Measurements from ENCODE around the gene LDHD.

Gene LDHD

GRCh38 chr16:75063549-75064088 lies 53.0 kb downstream of the LDHD start:
- Histone ChIP-seq H3K9me3 (ENCODE audit: low read length) (no peaks in the 10 kb centered on the region), H3K27ac (ENCODE audit: low read depth, low read length) (peak overlapping the region; percentile 80), H3K4me3 (ENCODE audit: low read depth in 1 of 2, low read length in 2 of 2) (no peak overlapping the region), H3K36me3 (ENCODE audit: insufficient read depth, low read length) (no peaks in the 10 kb centered on the region), H3K27me3 (ENCODE audit: control insufficient read depth in 1 of 2, insufficient read depth in 2 of 2, low read length in 2 of 2) (no peaks in the 10 kb centered on the region), H3K9ac (ENCODE audit: low read length) (no peak overlapping the region), H3K4me1 (ENCODE audit: insufficient read depth, low read length) (peaks cover 58% of the 10 kb centered on the region)

DNA sequence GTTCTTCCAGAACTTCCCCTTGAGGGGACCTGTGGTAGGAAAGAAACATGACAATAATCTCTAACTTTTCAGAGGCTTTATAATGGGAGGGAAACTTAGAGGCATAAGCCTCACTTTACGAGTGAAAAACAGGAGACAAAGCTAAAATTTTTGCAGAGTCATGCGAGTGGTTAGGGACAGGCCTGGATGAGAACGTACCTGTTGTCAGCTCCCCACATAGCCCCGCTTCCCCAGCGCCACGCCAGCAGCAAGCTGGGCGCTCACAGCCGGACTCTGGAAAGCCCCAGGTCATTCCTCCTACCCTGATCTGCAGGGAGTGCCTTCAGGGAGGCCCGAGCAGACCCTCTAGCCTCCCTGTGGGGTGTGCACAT lies 53.6 kb downstream of the LDHD start:
- Histone ChIP-seq H3K4me1 (ENCODE audit: insufficient read depth, low read length) (peaks cover 64% of the 10 kb centered on the region), H3K27me3 (ENCODE audit: control insufficient read depth in 1 of 2, insufficient read depth in 2 of 2, low read length in 2 of 2) (no peaks in the 10 kb centered on the region), H3K27ac (ENCODE audit: low read depth, low read length) (peak overlapping the region; percentile 80), H3K36me3 (ENCODE audit: insufficient read depth, low read length) (no peaks in the 10 kb centered on the region), H3K9me3 (ENCODE audit: low read length) (no peaks in the 10 kb centered on the region), H3K9ac (ENCODE audit: low read length) (no peak overlapping the region), H3K4me3 (ENCODE audit: low read depth in 1 of 2, low read length in 2 of 2) (no peak overlapping the region)

GRCh38 chr16:75062135-75062975 lies 54.2 kb downstream of the LDHD start:
- no peak overlapping the region for H3K4me3 ChIP-seq (ENCODE audit: low read depth in 1 of 2, low read length in 2 of 2)

More at GRCh38 chr16:75062135-75062975, 54.2 kb downstream of the LDHD start:
- no peaks in the 10 kb centered on the region for H3K27me3 ChIP-seq (ENCODE audit: control insufficient read depth in 1 of 2, insufficient read depth in 2 of 2, low read length in 2 of 2)
- peaks cover 62% of the 10 kb centered on the region for H3K4me1 ChIP-seq (ENCODE audit: insufficient read depth, low read length)
- no peaks in the 10 kb centered on the region for H3K36me3 ChIP-seq (ENCODE audit: insufficient read depth, low read length)
- H3K9ac ChIP-seq (ENCODE audit: low read length) = no peak overlapping the region
- no peaks in the 10 kb centered on the region for H3K9me3 ChIP-seq (ENCODE audit: low read length)
- H3K27ac ChIP-seq (ENCODE audit: low read depth, low read length) = peak overlapping the region; percentile 80

Data from muscle layer of colon (tissue), 2 donors.